ENCODE results near the gene BABAM2.
"Not testable (repeated sequence)": the region's sequence is repeated elsewhere in the genome, so short reads cannot be mapped to it uniquely, and the experiment has no call there.

BABAM2 gene

GRCh38 chr2:28240937-28241336 is 350.4 kb downstream of the BABAM2 start:
- no peak for DNase-seq (ENCODE audit: low read depth in 2 of 2)

- DNase-seq (ENCODE audit: low read depth in 2 of 2), result no peak
Measured at GRCh38 chr2:28247290-28247689, 356.8 kb downstream of the BABAM2 start.

DNA sequence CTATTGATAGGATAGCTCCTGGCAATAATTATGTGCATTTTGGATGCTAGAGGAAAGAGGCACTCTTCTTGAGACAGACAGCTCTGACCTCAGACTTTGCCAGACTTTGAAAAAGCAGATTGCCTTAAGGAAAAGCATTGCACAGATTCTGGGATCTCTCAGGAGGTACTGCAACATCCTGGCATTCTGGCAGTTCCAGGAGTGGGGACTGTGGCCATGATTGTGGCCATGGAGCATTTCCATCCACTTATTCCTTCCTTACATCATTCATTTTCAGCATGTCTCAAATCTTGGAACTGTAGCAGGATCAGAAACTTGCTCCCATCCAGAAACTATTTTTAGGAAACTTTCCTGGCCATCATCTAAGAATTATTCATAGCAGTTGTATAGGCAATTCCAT is 357.2 kb downstream of the BABAM2 start:
- DNase-seq (ENCODE audit: low read depth in 2 of 2), result no peak

- no peak for DNase-seq (ENCODE audit: low read depth in 2 of 2)
Measured at GRCh38 chr2:28248511-28248910, 358.0 kb downstream of the BABAM2 start.

- peak in 1 of 2 experiments; percentile 50 for DNase-seq (ENCODE audit: low read depth in 2 of 2)
Measured at GRCh38 chr2:28250006-28250405, 359.5 kb downstream of the BABAM2 start.

DNA sequence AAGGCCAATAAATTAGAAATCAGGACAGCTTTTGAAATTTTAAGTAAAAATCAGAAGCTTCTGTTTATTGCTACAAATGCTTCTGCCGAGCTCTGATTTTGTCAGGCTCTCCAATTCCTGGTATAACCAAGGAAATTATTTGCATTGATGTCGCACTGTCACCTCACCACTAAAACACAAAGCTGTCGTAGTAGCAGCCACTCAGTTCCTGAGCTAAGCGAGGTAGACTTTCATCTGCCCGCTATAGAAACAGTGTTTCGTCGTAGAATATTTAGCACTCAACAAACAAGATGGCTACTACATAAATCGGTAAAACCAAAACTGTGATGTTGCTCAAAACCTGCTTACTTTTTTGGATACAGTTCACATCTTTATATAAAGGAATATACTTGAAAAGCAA is 360.8 kb downstream of the BABAM2 start:
- DNase-seq (ENCODE audit: low read depth in 2 of 2), result no peak

- DNase-seq (ENCODE audit: low read depth in 2 of 2), result no peak
Measured at GRCh38 chr2:28252311-28252710, 361.8 kb downstream of the BABAM2 start.

DNA sequence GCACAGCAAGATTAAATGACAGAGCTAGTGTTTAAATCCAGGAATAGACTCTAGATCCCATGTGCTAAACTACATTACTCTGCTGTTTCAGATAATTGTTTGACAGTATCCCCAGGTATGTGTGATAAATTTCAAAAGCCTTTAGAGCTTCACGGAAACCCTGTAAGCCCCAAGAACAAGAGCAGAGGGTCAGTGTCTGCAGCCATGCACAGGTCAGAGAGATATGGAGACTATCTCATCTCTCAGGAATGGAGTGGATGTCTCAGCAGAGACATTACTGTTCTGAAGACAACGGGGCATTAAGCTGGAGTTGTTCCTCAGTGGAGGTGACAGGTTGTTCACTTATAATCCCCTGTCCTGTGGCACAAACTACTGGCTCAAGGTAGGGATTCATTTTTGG is 363.0 kb downstream of the BABAM2 start:
- no peak for DNase-seq (ENCODE audit: low read depth in 2 of 2)

DNA sequence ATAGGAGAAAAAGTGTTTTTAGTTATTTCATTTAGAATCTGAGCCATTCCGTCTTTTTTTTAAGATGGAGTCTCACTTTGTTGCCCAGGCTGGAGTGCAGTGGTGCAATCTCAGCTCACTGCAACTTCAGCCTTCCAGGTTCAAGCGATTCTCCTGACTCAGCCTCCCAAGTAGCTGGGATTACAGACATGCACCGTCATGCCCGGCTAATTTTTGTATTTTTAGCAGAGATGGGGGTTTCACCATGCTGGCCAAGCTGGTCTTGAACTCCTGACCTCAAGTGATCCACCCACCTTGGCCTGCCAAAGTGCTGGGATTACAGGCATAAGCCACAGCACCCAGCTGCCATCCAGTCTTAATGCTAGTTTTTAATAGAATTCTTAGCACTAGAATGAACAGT is 364.7 kb downstream of the BABAM2 start:
- not testable (repeated sequence) for DNase-seq (ENCODE audit: low read depth in 2 of 2)

- no peak for DNase-seq (ENCODE audit: low read depth in 2 of 2)
Measured at GRCh38 chr2:28257182-28257581, 366.7 kb downstream of the BABAM2 start.

DNA sequence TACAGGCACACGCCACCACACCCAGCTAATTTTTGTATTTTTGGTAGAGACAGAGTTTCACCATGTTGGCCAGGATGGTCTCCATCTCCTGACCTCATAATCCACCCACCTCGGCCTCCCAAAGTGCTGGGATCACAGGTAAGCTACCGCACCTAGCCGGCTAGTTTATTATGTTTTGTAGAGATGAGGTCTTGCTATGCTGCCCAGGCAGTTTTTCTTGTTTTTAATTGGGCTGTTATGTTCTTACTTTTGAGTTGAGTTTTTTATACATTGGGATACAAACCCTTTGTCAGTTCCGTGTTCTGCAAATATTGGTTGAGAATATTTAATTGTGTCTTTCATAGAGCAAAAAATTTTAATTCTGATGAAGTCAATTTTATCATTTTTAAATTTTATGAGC is 368.7 kb downstream of the BABAM2 start:
- not testable (repeated sequence) for DNase-seq (ENCODE audit: low read depth in 2 of 2)

DNA sequence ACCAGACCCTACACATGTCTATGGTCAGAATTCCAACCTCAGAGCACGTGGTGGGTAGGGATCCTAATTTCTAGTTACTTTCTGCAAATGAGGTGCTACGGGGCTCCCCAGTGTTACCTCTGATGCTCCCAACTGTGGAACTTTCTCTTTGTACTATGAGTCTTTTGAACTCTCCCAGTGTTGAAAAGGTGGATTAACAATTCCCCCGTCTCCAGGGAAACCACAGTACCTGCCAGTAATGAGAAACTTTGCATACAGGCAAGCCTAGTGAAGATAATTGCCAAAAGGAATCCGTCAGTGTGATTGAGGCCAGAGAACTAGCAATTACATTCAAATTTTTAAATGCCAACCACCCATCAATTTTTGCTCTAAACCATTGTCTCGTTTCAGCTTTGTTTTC is 373.2 kb downstream of the BABAM2 start:
- no peak for DNase-seq (ENCODE audit: low read depth in 2 of 2)

GRCh38 chr2:28267282-28267681 is 376.8 kb downstream of the BABAM2 start:
- DNase-seq (ENCODE audit: low read depth in 2 of 2), result no peak

DNA sequence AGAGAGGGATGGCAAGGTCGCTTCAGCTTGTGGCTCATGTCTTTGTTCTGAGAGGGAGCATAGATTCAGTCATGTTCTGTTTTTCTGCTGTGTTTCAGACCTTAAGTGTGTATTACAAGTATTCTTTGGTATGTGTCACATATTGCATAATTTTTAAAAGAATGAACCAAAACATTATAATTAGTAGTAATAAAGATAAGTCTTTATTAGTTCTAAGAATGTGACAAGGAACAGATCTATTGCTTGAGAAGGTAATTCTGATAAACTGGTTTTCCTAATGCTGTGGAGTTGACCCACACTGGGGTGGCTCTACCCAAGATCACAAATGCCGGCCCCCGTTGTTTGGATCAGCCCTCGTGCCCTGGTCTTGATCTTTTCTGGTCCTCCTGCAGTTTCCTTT is 377.9 kb downstream of the BABAM2 start:
- DNase-seq (ENCODE audit: low read depth in 2 of 2), result no peak

- no peak for DNase-seq (ENCODE audit: low read depth in 2 of 2)
Measured at GRCh38 chr2:28269019-28269784, 378.7 kb downstream of the BABAM2 start.

DNA sequence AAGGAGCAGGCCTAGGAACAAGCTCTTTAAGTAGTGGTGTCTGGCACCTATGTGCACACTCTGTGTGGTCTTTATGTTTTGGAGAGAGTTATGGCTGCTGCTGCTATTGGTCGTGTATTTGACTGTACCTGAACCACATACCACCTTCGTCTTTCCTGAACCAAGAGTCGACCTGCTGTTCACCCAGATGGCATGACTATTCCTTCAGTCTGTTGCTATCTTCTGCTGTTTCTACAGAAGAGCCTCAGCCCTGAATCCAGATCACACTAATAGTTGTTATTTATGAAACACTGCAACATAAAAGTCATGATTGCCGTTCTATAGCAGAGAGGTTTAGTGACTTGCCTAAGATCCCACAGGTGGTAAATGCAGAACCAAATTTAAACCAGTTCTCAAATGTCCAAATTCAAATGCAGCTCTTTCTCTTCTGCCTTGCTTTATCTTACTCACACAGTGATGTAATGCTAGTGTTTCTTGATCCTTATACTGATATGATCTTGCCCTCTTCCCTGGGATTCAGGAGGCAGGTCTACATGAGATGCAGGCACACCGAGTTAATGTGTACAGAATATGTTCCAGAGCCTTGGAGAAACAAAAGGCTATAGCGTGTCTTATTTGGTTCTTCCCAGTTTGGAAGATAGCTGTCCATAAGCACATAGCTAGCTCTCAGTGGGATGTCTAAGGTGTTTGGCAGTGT is 380.1 kb downstream of the BABAM2 start:
- no peak for DNase-seq (ENCODE audit: low read depth in 2 of 2)

DNA sequence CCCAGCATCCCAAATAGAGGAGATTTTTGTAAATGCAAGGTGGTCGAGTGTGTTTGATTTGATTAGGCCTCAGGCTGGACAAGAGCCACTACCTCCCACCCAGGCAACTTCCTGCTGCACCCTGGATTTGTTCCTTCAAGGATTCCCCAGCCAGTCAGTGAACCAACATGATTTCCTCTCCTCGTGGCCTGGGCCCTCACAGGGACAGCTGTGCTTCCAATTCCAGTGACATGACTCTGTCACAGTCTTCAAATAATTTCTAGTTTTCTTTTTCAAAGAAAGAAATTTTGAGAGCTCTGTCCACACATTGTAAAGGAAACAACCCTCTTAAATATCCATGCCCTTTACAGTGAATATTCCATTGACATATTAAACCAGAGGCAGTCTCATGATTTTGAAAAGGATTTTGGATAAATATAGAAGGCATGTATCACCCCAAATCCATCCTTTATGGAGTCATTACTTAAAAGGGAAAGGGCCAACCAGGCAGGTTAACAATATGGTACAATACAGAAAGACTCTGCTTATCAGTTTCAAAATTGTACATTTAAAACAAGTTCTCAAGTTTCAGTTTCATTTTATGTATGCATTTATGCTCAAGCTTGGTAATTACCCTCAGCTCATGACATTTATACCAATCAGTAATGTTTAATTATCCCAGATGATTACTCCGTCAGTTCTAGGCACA is 380.8 kb downstream of the BABAM2 start:
- DNase-seq (ENCODE audit: low read depth in 2 of 2), result no peak

GRCh38 chr2:28271919-28272250 is 381.4 kb downstream of the BABAM2 start:
- DNase-seq (ENCODE audit: low read depth in 2 of 2), result no peak

GRCh38 chr2:28273751-28274150 is 383.2 kb downstream of the BABAM2 start:
- no peak for DNase-seq (ENCODE audit: low read depth in 2 of 2)

GRCh38 chr2:28274911-28275685 is 384.6 kb downstream of the BABAM2 start:
- peak; percentile 66 to 73 for DNase-seq (ENCODE audit: low read depth in 2 of 2)

- peak; percentile 95 to 96 for DNase-seq (ENCODE audit: low read depth in 2 of 2)
Measured at GRCh38 chr2:28276076-28276618, 385.6 kb downstream of the BABAM2 start.

DNA sequence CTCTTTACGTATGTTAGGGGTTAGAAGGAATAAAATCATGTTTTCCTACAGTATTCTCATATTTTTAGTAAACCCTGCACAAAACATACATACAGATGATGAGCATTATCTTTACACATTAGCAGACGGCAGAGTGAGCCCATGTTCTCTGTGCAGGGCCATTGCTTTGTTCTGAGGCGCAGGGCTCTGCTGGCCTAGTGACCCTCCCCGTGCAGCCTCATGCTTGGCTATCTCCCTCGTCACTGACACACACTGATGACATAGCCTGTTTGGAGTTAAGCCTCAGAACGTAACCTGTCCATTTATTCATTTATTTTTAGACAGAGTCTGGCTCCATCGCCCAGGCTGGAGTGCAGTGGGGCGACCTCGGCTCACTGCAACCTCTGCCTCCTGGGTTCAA is 386.3 kb downstream of the BABAM2 start:
- DNase-seq (ENCODE audit: low read depth in 2 of 2), result no peak

All from fibroblast of skin of left biceps (primary cell).